ENCODE data around the gene C1QTNF4.

The C1QTNF4 gene

DNA sequence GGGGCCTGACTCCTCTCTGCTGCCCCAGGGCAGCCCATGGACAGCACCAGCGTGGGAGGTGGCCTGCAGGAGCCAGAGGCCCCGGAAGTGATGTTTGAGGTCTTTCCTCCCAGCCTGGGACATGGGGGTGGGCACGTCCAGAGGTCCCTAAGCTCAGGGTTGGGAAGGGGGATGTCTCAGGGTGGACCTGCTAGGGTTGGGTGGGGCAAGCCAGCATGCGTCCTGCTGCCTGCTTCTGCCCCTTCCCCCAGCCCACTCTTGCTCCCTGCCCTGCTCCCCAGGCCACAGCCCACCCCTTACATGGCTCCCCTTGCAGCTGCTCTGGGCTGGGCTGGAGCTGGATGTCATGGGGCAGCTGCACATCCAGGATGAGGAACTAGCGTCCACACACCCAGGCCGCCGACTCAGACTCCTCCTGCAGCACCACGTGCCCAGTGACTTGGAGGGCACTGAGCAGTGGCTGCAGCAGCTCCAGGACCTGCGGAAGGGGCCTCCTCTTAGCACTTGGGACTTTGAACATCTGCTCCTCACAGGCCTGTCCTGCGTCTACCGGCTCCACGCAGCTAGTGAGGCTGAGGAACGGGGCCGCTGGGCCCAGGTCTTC is 6.4 kb downstream of the C1QTNF4 start:
- no peak overlapping the region for H3K4me3 ChIP-seq (ENCODE audit: low read depth, low read length)
- TF ChIP-seq CTCF (IDR thresholded peaks at IDR 0.05; ENCODE audit: control insufficient read depth, extremely low read depth, insufficient read depth) = no peak
- DNase-seq (ENCODE audit: low read depth) = no peak

DNA sequence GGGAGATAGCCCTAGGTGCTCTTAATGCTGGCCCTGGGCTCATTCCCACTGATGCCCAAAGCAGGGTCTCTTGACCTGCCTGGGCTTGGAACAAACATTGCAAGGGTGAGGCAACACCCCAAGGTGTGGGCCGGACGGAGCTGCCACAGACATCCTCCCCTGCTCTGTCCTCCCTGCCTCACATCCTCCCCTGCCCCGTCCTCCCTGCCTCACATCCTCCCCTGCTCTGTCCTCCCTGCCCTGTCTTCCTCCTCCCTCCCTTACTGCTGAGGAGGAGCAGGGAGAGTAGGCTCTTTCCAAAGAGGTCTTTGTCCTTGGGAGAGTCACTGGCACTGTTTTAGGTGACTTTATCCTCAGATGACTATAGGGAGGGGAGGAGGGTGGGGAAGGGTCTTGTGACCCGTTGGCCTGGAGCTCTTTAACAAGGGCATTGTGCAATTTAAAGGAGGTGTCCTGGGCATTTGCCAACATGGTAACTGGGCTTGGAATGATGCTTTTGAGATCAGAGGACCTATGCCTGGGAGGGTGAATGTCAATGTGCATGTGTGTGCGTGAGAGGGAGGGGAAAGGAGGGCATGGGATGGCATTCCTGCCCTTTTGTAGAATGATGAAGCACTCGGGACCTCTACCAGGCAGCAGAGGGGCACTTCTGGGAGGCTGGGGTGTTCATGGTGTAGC is 7.0 kb downstream of the C1QTNF4 start:
- no peak for TF ChIP-seq CTCF (IDR thresholded peaks at IDR 0.05; ENCODE audit: control insufficient read depth, extremely low read depth, insufficient read depth)
- DNase-seq (ENCODE audit: low read depth) = no peak
- H3K4me3 ChIP-seq (ENCODE audit: low read depth, low read length) = no peak overlapping the region

- H3K4me3 ChIP-seq (ENCODE audit: low read depth, low read length) = no peak within 1 kb of the TSS
- no peak for TF ChIP-seq CTCF (IDR thresholded peaks at IDR 0.05; ENCODE audit: control insufficient read depth, extremely low read depth, insufficient read depth)
- DNase-seq (ENCODE audit: low read depth) = no peak
Observed at GRCh38 chr11:47586098-47586855, 7.9 kb downstream of the C1QTNF4 start, which contains the start of gene FAM180B. Gene FAM180B, plus strand, starts transcription at chr11:47586678. Its CDS starts 91 bp downstream, at chr11:47586769.

DNA sequence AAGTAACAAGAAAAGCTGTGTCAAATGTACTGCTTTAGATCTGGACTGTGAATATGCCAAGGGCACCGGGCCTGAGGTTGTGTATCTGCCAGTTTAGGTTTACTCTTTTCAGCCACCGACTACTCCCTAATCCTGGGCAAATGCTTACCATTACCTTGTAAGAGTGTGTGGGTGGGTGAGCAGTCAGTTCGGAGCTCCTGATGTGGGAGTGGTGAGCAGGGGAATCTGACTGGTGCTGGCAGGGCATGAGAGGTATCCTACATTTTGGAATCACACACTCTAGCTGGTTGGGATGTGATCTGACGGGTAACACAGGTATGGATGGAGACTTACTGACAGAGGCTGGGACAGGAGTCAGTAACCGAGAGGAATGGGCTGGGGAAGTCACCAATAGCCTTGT is 10.4 kb downstream of the C1QTNF4 start:
- no peak for TF ChIP-seq CTCF (IDR thresholded peaks at IDR 0.05; ENCODE audit: control insufficient read depth, extremely low read depth, insufficient read depth)
- DNase-seq (ENCODE audit: low read depth) = no peak
- no peak overlapping the region for H3K4me3 ChIP-seq (ENCODE audit: low read depth, low read length)

GRCh38 chr11:47578524-47579494 is 15.4 kb downstream of the C1QTNF4 start, which contains the start of the genes KBTBD4 and NDUFS3:
Gene KBTBD4, minus strand, starts transcription at chr11:47578970. Its CDS starts 19 bp downstream, at chr11:47578951.
Gene NDUFS3, plus strand, starts transcription at chr11:47579074. Its CDS starts 18 bp downstream, at chr11:47579092.
- peak; percentile 78 for DNase-seq (ENCODE audit: low read depth)

More at GRCh38 chr11:47578524-47579494, 15.4 kb downstream of the C1QTNF4 start, which contains the start of the genes KBTBD4 and NDUFS3:
- peak within 1 kb of the TSS; percentile 97 for H3K4me3 ChIP-seq (ENCODE audit: low read depth, low read length)
- no peak for TF ChIP-seq CTCF (IDR thresholded peaks at IDR 0.05; ENCODE audit: control insufficient read depth, extremely low read depth, insufficient read depth)

All from LNCaP clone FGC (cell line).